NCI-H82 (cell line): ENCODE results near the gene PDE10A.
"Not testable (repeated sequence)": the region's sequence is repeated elsewhere in the genome, so short reads cannot be mapped to it uniquely, and the experiment has no call there.

ENCODE experiments used
- DNase-seq: peaks from one replicate; lab custom pipeline; 2025; lab: John Stamatoyannopoulos, UW

The PDE10A gene

DNA sequence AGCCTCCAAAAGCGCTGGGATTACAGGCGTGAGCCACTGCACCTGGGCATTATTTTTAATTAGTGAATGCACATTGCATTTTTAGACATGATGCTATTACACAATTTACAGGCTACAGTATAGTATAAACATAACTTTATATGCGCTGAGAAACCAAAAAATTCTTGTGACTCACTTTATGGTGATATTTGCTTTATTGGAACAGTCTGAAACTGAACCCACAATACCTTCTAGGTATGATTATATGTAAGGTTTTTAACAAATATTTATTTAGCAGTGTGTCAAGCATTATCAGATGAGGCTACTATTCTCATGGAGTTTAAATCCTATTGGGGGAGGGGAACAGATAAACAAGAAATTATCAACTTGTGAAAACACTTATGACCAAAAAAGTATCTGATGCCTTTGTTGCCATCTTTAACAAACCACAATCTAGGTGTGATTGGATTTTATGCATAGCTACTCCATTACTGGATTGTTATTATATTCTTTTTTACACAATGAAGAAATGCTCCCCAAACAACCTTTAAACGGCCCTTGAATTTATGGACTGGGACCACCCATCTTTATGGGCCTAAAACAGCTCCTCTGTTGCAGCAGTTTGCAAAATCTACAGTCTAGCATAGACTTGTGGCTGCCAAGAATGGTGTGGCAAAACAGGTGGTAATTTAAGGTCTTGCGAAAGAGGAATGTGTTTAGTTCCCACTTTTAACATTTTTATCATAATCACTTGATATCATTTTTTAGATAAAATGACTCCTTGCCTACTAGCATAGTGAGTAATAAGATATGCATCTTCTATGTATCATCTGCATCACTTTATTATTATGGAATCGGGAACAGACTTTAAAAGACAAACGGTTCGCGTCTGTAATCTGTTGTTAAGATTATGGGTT is 194.5 kb downstream of the PDE10A start:
- DNase-seq = no peak

DNA sequence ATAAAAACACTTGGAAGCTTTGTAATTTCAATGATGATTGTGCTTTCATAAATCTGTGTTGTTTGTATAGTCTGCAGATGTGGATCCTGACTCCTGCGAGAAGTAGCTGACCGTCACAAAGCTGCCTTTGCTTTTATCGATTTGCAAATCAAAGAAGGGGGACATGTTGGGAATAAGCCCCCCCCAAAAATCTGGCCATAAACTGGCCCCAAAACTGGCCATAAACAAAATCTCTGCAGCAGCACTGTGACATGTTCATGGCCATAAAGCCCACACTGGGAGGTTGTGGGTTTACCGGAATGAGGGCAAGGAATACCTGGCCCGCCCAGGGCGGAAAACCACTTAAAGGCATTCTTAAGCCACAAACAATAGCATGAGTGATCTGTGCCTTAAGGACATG is 199.5 kb downstream of the PDE10A start:
- DNase-seq = not testable (repeated sequence)

DNA sequence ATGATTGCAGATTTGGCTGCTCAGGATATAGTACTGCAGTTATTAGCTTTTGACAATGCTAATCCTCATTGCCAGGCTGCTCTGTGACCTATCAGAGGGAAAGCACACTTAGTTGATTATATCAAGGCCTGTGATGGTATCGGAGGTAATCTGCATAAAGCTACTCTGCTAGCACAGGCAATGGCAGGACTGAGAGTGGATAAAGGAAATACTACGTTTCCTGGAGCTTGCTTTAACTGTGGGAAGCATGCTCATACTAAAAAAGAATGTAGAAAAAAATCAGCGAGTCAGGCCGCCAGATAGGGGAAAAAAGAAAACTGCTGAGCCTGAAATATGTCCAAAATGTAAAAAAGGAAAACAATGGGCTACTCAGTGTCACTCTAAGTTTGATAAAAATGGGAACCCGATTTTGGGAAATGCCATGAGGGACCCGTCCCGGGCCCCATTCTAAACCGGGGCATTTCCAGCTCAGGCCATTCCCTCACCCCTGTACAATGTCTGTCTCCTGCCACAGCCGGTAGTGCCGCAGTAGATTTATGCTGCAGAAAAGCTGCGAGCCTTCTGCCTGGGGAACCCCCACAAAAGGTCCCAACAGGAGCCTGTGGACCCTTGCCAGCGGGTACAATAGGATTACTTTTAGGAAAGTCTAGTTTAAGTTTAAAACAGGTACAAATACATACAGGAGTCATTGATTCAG is 203.3 kb downstream of the PDE10A start:
- DNase-seq = not testable (repeated sequence)

DNA sequence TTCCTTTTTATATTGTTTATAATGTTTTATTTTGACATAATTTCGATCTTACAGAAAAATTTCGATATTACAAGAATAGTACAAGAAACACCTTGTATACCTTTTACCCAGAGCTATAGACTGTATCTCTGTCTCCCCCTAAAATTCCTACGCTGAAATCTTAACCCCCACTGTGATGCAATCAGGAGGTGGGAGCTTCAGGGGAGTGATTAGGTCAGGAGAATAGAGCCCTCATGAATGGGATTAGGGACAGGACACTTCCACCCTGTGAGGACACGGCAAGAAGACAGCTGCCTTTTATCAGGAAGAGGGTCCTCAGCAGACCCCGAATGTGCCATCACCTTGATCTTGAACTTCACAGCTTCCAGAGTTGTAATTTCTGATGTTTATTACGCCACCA is 204.9 kb downstream of the PDE10A start:
- DNase-seq = no peak

GRCh38 chr6:165456286-165456685 is 206.8 kb downstream of the PDE10A start:
- DNase-seq = no peak

DNA sequence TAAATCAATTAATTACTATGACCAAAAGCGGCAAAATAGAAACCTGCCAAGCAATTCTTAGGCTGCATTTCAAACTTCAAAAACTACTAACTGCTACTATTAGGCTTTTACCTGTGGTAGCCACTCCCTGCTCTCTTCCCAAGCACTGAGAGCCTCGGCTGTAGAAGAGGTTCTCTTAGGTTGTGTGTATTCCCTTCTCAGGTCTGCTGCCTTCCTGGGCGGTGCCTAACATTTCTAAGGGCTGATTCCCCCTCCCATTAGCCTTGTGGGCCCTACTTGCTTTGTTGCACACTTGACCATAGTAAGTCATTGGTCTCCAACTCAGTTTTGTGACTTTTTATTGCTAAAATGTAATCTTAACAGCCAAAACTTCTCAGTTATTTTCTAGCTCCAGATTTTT is 207.6 kb downstream of the PDE10A start:
- no peak for DNase-seq

GRCh38 chr6:165453395-165453794 is 209.6 kb downstream of the PDE10A start:
- no peak for DNase-seq

- DNase-seq = no peak
Observed at GRCh38 chr6:165451838-165452237, 211.2 kb downstream of the PDE10A start.

GRCh38 chr6:165448210-165448609 is 214.8 kb downstream of the PDE10A start:
- peak; percentile 21 for DNase-seq

DNA sequence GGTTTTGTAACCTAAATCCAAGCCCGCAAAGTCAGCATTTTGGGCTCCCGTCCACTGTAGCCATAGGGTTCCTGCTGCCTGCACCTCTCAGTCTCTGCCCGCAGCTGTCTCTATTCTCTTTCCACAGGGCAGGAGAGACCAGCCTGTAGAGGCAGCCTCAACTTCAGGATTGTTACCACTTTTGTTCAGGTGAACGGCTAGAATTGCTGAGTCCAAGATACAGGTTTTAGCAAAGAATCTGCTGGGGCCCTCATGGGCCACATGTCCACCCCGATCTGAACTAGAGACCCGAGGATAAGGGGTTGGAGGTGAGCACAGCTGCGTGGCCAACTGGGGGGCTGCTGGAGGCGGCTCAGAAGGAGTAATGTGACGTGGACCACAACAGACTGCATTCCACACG is 215.9 kb downstream of the PDE10A start:
- DNase-seq = peak; percentile 3

GRCh38 chr6:165446331-165446730 is 216.7 kb downstream of the PDE10A start:
- DNase-seq = no peak

GRCh38 chr6:165443462-165443861 is 219.6 kb downstream of the PDE10A start:
- DNase-seq = no peak

DNA sequence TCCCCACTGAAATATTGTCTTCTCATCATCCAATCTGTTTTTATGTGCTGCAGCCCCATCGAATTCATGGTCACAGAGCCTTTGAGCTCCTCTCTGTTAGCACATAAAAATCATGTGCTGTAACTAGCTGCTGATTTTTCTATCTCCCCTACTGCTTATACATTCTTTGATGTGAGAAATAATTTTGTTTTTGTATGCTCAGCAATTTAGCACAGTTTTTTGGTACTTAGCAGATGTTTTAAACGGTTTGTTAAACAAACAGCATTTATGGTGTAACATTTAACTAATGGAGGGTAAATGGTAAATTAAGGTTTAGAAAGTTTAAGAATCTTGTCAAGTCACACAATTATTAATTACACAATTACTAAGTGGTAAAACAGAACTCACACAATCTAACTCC is 221.9 kb downstream of the PDE10A start:
- DNase-seq = no peak

DNA sequence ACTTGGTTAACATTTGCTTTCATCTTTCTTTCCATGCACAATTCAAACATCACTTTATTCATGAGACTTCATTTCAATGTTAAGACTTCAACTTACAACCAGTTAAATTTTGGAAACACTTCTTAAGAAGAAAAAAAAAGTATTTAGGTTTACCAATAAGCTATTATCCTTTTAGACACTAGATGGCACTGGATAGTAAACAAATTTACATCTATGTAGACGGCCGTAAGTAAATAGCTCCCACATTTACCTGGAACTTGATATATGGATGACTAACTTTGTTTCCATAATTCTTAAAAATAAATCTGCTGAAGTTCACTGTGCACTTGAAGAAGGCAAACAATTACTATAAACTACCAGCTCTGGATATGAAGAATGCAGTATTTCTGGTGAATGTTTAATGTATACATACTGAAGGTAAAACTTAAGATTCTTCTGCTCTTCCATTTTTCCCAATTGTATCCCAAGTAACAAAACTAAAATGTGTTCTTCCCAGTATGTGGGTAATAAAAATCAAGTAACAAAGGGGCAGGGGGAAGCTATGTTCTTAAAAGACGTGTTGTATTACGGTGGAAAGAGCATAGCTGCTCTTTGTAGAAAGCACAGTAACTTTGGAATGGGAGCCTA is 223.0 kb downstream of the PDE10A start:
- peak; percentile 61 for DNase-seq

- DNase-seq = no peak
Observed at GRCh38 chr6:165426892-165427291, 236.1 kb downstream of the PDE10A start.

GRCh38 chr6:165422192-165422591 is 240.8 kb downstream of the PDE10A start:
- no peak for DNase-seq

- DNase-seq = no peak
Observed at GRCh38 chr6:165417278-165417865, 245.7 kb downstream of the PDE10A start.

DNA sequence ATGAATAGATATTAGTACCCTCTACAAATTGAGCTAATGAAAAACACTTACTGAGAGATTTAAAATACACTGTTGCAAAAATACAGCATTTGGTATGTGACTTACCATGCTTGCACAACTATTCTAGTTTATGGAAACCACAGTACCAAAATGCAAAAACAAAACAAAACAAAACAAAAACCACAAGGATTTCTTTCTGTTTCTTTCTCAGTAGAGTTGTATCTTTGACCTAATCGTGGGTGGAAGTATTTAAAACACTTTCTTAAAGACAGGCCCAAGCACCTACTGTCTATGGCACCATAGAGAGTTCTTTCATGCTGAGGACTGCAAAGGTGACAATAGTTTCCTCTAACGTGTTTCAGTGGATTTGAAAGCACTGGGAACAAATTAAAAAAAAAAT is 258.3 kb downstream of the PDE10A start:
- DNase-seq = no peak

DNA sequence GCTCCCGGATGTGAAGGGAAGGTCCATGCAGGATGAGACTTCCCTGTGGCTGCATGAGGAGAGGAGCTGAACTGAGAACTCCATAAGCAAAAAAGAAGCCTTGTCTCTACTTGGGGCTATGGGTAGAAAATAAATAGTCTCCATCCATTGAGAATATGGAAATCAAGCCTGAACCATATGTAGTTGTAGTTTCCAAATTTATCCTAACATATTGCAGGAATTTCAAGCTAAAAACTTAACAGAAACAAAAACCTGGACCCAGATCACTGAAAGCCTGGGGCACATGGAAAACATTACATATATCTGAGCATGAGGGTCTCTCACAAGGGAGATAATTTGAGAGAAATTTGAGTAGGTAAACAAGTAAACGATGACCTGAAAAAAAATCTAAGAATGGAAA is 258.7 kb downstream of the PDE10A start:
- DNase-seq = no peak

- DNase-seq = no peak
Observed at GRCh38 chr6:165403006-165403595, 259.9 kb downstream of the PDE10A start.

- DNase-seq = no peak
Observed at GRCh38 chr6:165401092-165401491, 261.9 kb downstream of the PDE10A start.

- DNase-seq = no peak
Observed at GRCh38 chr6:165390475-165390874, 272.6 kb downstream of the PDE10A start.
